IMR-90 (cell line): Measurements from ENCODE around the gene KMT5C. TPM values are rescaled to one million over a fixed set of nuclear protein-coding genes. Genes with fewer than 3 reads are reported as not detected.

ENCODE experiments used
- ATAC-seq: fragments of 200-7000 bp; cut with Tn5 transposase; 2 replicates; pipeline ENCODE4 v1.9.1; 2020; ENCODE audit warnings: low read depth, mild to moderate bottlenecking, moderate library complexity
- BruUV-seq: library from RNA; stranded (reverse); fragments of 400-500 nt; replicated peaks from 2 replicates; lab custom pipeline; 2021; lab: Mats Ljungman, UMichigan
- CTCF ChIA-PET: fragments of 300-600 bp; formaldehyde crosslinking; extraction: SDS; loops from one replicate; lab custom pipeline; 2021; ENCODE audit warnings: antibody characterized with exemption; lab: Yijun Ruan, JAX
- POLR2A ChIA-PET: fragments of 300-600 bp; sonication (Branson Sonifier 250); formaldehyde crosslinking; loops from one replicate; lab custom pipeline; 2022; ENCODE audit warnings: antibody characterized with exemption; ENCODE audit not compliant: unreplicated experiment; lab: Charles Lee
- DNase-seq: peaks from one replicate; pipeline ENCODE4 v3.0.0; 2013
- H2AFZ ChIP-seq: replicated peaks from 2 replicates; pipeline ENCODE3; 2013; ENCODE audit warnings: low read length, mild to moderate bottlenecking; ENCODE audit not compliant: poor library complexity
- H2AK5ac ChIP-seq: 2 replicates; pipeline ENCODE4 v1.6.1; 2013; ENCODE audit warnings: low read depth, low read length, inconsistent platforms
- H2AK9ac ChIP-seq: replicated peaks from 2 replicates; pipeline ENCODE3; 2013; ENCODE audit warnings: mild to moderate bottlenecking, low read depth, low read length, moderate library complexity; ENCODE audit not compliant: poor library complexity
- H2BK120ac ChIP-seq: 2 replicates; pipeline ENCODE4 v1.6.1; 2013; ENCODE audit warnings: low read depth, low read length, inconsistent platforms
- H2BK15ac ChIP-seq: 3 replicates; pipeline ENCODE4 v1.6.1; 2013; ENCODE audit warnings: low read depth, low read length, inconsistent platforms
- H2BK20ac ChIP-seq: 2 replicates; pipeline ENCODE4 v1.6.1; 2013; ENCODE audit warnings: low read depth, mild to moderate bottlenecking, inconsistent platforms, low read length, moderate library complexity
- H2BK5ac ChIP-seq: 2 replicates; pipeline ENCODE4 v1.6.1; 2013; ENCODE audit warnings: mild to moderate bottlenecking, low read depth, low read length, inconsistent platforms; ENCODE audit not compliant: poor library complexity, severe bottlenecking
- H3K14ac ChIP-seq: replicated peaks from 2 replicates; pipeline ENCODE4 v1.6.1; 2013; ENCODE audit warnings: low read depth, low read length, inconsistent platforms
- H3K18ac ChIP-seq: 2 replicates; pipeline ENCODE4 v1.6.1; 2013; ENCODE audit warnings: low read depth, low read length, control low read depth
- H3K23ac ChIP-seq: 2 replicates; pipeline ENCODE4 v1.6.1; 2013; ENCODE audit warnings: low read depth, low read length, inconsistent platforms
- H3K27ac ChIP-seq: 2 replicates; pipeline ENCODE4 v1.5.1; 2013; ENCODE audit warnings: mild to moderate bottlenecking, control low read depth, low read length; ENCODE audit not compliant: insufficient read depth
- H3K27me3 ChIP-seq: 2 replicates; pipeline ENCODE4 v1.6.1; 2013; ENCODE audit warnings: low read length; ENCODE audit not compliant: control insufficient read depth, insufficient read depth
- H3K36me3 ChIP-seq: 2 replicates; pipeline ENCODE4 v1.6.1; 2013; ENCODE audit warnings: low read length, mixed read lengths; ENCODE audit not compliant: control insufficient read depth, insufficient read depth
- H3K4ac ChIP-seq: 2 replicates; pipeline ENCODE4 v1.6.1; 2013; ENCODE audit warnings: low read depth, low read length, inconsistent platforms
- H3K4me1 ChIP-seq: 2 replicates; pipeline ENCODE4 v1.6.1; 2013; ENCODE audit warnings: low read length, mixed read lengths; ENCODE audit not compliant: control insufficient read depth, insufficient read depth
- H3K4me2 ChIP-seq: 2 replicates; pipeline ENCODE4 v1.6.1; 2013; ENCODE audit warnings: low read depth, mild to moderate bottlenecking, control low read depth, low read length, moderate library complexity
- H3K4me3 ChIP-seq: 2 replicates; pipeline ENCODE4 v1.5.1; 2013; ENCODE audit warnings: low read depth, mild to moderate bottlenecking, control low read depth, low read length, moderate library complexity; ENCODE audit not compliant: insufficient read depth
- H3K56ac ChIP-seq: 2 replicates; pipeline ENCODE4 v1.6.1; 2013; ENCODE audit warnings: low read length, inconsistent platforms; ENCODE audit not compliant: insufficient read depth; ENCODE audit errors: extremely low read depth
- H3K79me1 ChIP-seq, 2 experiments: 2 replicates each; pipeline ENCODE4 v1.6.1; 2013; ENCODE audit warnings: low read length in 2 of 2, inconsistent platforms in 1 of 2, low read depth in 1 of 2
- H3K9ac ChIP-seq: 2 replicates; pipeline ENCODE4 v1.6.1; 2013; ENCODE audit warnings: low read depth, low read length, control low read depth
- H3K9me1 ChIP-seq: 2 replicates; pipeline ENCODE4 v1.6.1; 2013; ENCODE audit warnings: low read length, inconsistent platforms; ENCODE audit not compliant: insufficient read depth
- H3K9me3 ChIP-seq: 2 replicates; pipeline ENCODE4 v1.6.1; 2013; ENCODE audit warnings: low read length; ENCODE audit not compliant: control insufficient read depth, insufficient read depth
- H4K20me1 ChIP-seq: 2 replicates; pipeline ENCODE4 v1.6.1; 2013; ENCODE audit warnings: low read length, inconsistent platforms; ENCODE audit not compliant: insufficient read depth
- H4K5ac ChIP-seq: 2 replicates; pipeline ENCODE4 v1.6.1; 2013; ENCODE audit warnings: mild to moderate bottlenecking, low read depth, low read length, control low read depth
- H4K8ac ChIP-seq, 2 experiments: 2 replicates each; pipeline ENCODE4 v1.6.1; 2013; ENCODE audit warnings: low read depth in 2 of 2, low read length in 2 of 2, control low read depth in 1 of 2, inconsistent platforms in 1 of 2
- H4K91ac ChIP-seq: 2 replicates; pipeline ENCODE4 v1.6.1; 2013; ENCODE audit warnings: low read depth, low read length, inconsistent platforms; ENCODE audit not compliant: insufficient read depth
- BHLHE40 ChIP-seq: fragments of 150-350 bp; IDR thresholded peaks from 2 replicates; pipeline ENCODE4 v1.6.1; 2016; ENCODE audit warnings: mild to moderate bottlenecking, low read depth, low read length
- CEBPB ChIP-seq: IDR thresholded peaks from 2 replicates; pipeline ENCODE4 v1.6.1; 2012; ENCODE audit warnings: low read depth, low read length, improper control_type of control experiment
- CHD1 ChIP-seq: IDR thresholded peaks from 2 replicates; pipeline ENCODE4 v1.6.1; 2012; ENCODE audit warnings: low read depth, low read length, improper control_type of control experiment
- CTCF ChIP-seq: conservative IDR thresholded peaks from 2 replicates; pipeline ENCODE4 v1.5.1; 2012; ENCODE audit warnings: mild to moderate bottlenecking, low read depth, low read length, improper control_type of control experiment
- ELK1 ChIP-seq: fragments of 150-350 bp; IDR thresholded peaks from 2 replicates; pipeline ENCODE4 v1.6.1; 2016; ENCODE audit warnings: low read depth, mild to moderate bottlenecking, low read length, moderate library complexity, borderline replicate concordance
- FOS ChIP-seq: fragments of 150-350 bp; IDR thresholded peaks from 2 replicates; pipeline ENCODE4 v1.6.1; 2016; ENCODE audit warnings: low read depth, low read length
- MAFK ChIP-seq: IDR thresholded peaks from 2 replicates; pipeline ENCODE4 v1.6.1; 2012; ENCODE audit warnings: low read depth, low read length, improper control_type of control experiment
- MAZ ChIP-seq: IDR thresholded peaks from 2 replicates; pipeline ENCODE4 v1.6.1; 2012; ENCODE audit warnings: low read depth, mild to moderate bottlenecking, low read length, improper control_type of control experiment, moderate library complexity, borderline replicate concordance
- MXI1 ChIP-seq: IDR thresholded peaks from 2 replicates; pipeline ENCODE4 v1.6.1; 2012; ENCODE audit warnings: low read depth, mild to moderate bottlenecking, low read length, moderate library complexity, borderline replicate concordance
- NFE2L2 ChIP-seq: fragments of 150-350 bp; IDR thresholded peaks from 2 replicates; pipeline ENCODE4 v1.6.1; 2016; ENCODE audit warnings: low read depth, mild to moderate bottlenecking, low read length
- POLR2A ChIP-seq: IDR thresholded peaks from 2 replicates; pipeline ENCODE4 v1.6.1; 2012; ENCODE audit warnings: mild to moderate bottlenecking, low read depth, low read length
- RAD21 ChIP-seq: IDR thresholded peaks from 2 replicates; pipeline ENCODE4 v1.6.1; 2012; ENCODE audit warnings: low read length, improper control_type of control experiment
- RCOR1 ChIP-seq: IDR thresholded peaks from 2 replicates; pipeline ENCODE4 v1.6.1; 2012; ENCODE audit warnings: mild to moderate bottlenecking, low read length, improper control_type of control experiment; ENCODE audit not compliant: insufficient replicate concordance
- RFX5 ChIP-seq: IDR thresholded peaks from 2 replicates; pipeline ENCODE4 v1.8.0; 2012; ENCODE audit warnings: low read depth, mild to moderate bottlenecking, low read length, moderate library complexity
- SMC3 ChIP-seq: fragments of 150-350 bp; IDR thresholded peaks from 2 replicates; pipeline ENCODE4 v1.6.1; 2016; ENCODE audit warnings: low read depth, mild to moderate bottlenecking, antibody characterized with exemption, low read length, moderate library complexity
- USF2 ChIP-seq: fragments of 150-350 bp; IDR thresholded peaks from 2 replicates; pipeline ENCODE4 v1.6.1; 2017; ENCODE audit warnings: mild to moderate bottlenecking, antibody characterized with exemption, low read length, low read depth
- WGBS, 2 experiments: methylation state at CpG; one replicate each; pipeline versions ENCODE4 v1.1.5 to v1.1.7; 2013; ENCODE audit warnings: missing lambda C conversion rate in 2 of 2; ENCODE audit not compliant: insufficient read length in 1 of 2; ENCODE audit errors: extremely low coverage in 2 of 2; 5-methylcytosine and 5-hydroxymethylcytosine counted together
- dilution Hi-C: fragments of 300-500 bp; cut with HindIII; formaldehyde crosslinking; loops from one replicate; pipeline ENCODE4 v1.14.3; 2018; ENCODE audit warnings: low sequenced_read_pairs; ENCODE audit not compliant: unreplicated experiment
- in situ Hi-C: fragments of 300-500 bp; cut with MboI; formaldehyde crosslinking; loops from 3 replicates; pipeline ENCODE4 v1.14.3; 2019; ENCODE audit warnings: low sequenced_read_pairs, inconsistent platforms, mixed read lengths
- intact Hi-C: fragments of 100-400 bp; cut with micrococcal nuclease; formaldehyde crosslinking; loops from 2 replicates; pipeline ENCODE4 v1.10.0; 2022
- polyA plus RNA-seq, 3 experiments: library from polyadenylated mRNA; depleted of rRNA; stranded (reverse); fragments of >200 nt; gene quantifications; 2 replicates each; pipeline ENCODE4 v1.2.3, GENCODE V29; 2012; ENCODE audit warnings: low replicate concordance in 1 of 3
- total RNA-seq: library from RNA; depleted of rRNA; stranded (reverse); fragments of >200 nt; gene quantifications from 2 replicates; pipeline ENCODE4 v1.2.3, GENCODE V29; 2012

The KMT5C gene
- total and polyA plus RNA-seq, 2 of the 4 experiments (the other 2 are of a cell fraction), result 1.8 to 5.9 TPM

- ATAC-seq (no peak), DNase-seq (no peak)
- no peak overlapping the region for H3K14ac ChIP-seq
- ChIA-PET POLR2A (no interaction called here), CTCF (no interaction called here)
- BruUV-seq, result no TSS peak
- H3K4ac ChIP-seq, result 0 out of 2 replicates have a peak overlapping the region, but pooled peaks have one; percentile 35
- H2BK20ac ChIP-seq, result no peak overlapping the region
- H2AK9ac ChIP-seq, result peak overlapping the region; percentile 33
- dilution Hi-C loops (no loop called here), intact Hi-C loops (no loop called here), in situ Hi-C loops (no loop called here)
- peaks cover 7% of the 10 kb centered on the region; the same call in 1 of the 2 replicates for H3K9me1 ChIP-seq
- no peaks in the 10 kb centered on the region for H4K20me1 ChIP-seq
- 80% methylated on average over 3 of the region's 11 CpGs; no CpG with 5 or more reads in 1 of the 2 experiments for WGBS, 2 experiments
- H3K36me3 ChIP-seq, result no peaks in the 10 kb centered on the region
- H2BK5ac ChIP-seq, result no peak overlapping the region
- H3K56ac ChIP-seq, result no peak overlapping the region
- peak overlapping the region; percentile 51 for H2AK5ac ChIP-seq
- H3K4me2 ChIP-seq, result no peak overlapping the region
- H2BK120ac ChIP-seq, result peak overlapping the region; percentile 23; the same call in 1 of the 2 replicates
- no peak overlapping the region for H3K4me3 ChIP-seq
- no peak overlapping the region for H3K18ac ChIP-seq
- no peaks in the 10 kb centered on the region for H3K9me3 ChIP-seq
- H4K8ac ChIP-seq, result no peak overlapping the region
- H4K91ac ChIP-seq, result peak overlapping the region; percentile 4; the same call in 1 of the 2 replicates
- H4K5ac ChIP-seq, result no peak overlapping the region
- H3K4me1 ChIP-seq, result peaks cover 11% of the 10 kb centered on the region
- no peak overlapping the region for H3K27ac ChIP-seq
- H2AFZ ChIP-seq, result no peak overlapping the region
- TF ChIP-seq CHD1 (no peak), NFE2L2 (no peak), ELK1 (no peak), MAZ (no peak), SMC3 (no peak), MAFK (no peak), RFX5 (no peak), RAD21 (no peak), CEBPB (no peak), RCOR1 (no peak), FOS (no peak), USF2 (no peak), POLR2A (no peak), BHLHE40 (no peak), MXI1 (no peak), CTCF (no peak)
- no peak overlapping the region for H3K9ac ChIP-seq
- no peak overlapping the region for H2BK15ac ChIP-seq
- H3K79me1 ChIP-seq, result peaks cover 5 to 9% of the 10 kb centered on the region in 2 experiments; a peak in 3 of 4 replicates
- no peaks in the 10 kb centered on the region for H3K27me3 ChIP-seq
- no peak overlapping the region for H3K23ac ChIP-seq
Observed at GRCh38 chr19:55379174-55379573, 39.5 kb downstream of the KMT5C start.
